NCI-H774 (cell line): Measurements from ENCODE around the gene AEBP1.
A peak's percentile ranks its signal among the peaks of the same experiment; 100 is the strongest.

Experiments used
- DNase-seq: peaks from one replicate; lab custom pipeline; 2025; lab: John Stamatoyannopoulos, UW

AEBP1 gene

GRCh38 chr7:44142028-44142427 lies 37.9 kb downstream of the AEBP1 start:
- DNase-seq: no peak

DNA sequence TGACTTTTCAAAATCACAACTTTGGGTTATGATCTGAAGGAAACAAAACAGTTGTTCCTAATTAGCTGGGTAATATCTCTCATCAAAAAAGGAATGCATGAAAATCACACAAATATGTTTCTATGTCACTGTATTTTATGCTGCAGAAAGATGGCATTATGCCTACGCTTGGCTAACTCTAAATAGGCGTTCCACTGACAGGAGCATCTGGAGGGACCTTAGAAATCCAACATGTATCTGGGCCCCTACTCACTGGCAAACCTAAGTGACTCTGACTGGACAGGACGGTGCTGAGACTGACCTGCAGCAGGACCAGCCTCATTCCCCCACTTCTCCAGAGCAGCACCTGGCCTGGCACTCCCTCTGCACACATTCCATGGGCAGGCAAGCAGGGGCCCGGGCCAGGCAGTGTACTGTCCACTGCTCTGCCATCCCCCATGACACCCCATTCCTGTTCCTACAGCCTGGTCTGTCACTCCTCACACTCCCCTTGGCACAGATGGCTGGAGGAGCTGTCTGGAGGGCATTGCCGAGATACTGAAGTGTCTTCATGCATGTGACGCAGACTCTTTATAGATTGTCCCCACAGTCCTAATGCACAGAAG lies 39.6 kb downstream of the AEBP1 start:
- no peak for DNase-seq

DNA sequence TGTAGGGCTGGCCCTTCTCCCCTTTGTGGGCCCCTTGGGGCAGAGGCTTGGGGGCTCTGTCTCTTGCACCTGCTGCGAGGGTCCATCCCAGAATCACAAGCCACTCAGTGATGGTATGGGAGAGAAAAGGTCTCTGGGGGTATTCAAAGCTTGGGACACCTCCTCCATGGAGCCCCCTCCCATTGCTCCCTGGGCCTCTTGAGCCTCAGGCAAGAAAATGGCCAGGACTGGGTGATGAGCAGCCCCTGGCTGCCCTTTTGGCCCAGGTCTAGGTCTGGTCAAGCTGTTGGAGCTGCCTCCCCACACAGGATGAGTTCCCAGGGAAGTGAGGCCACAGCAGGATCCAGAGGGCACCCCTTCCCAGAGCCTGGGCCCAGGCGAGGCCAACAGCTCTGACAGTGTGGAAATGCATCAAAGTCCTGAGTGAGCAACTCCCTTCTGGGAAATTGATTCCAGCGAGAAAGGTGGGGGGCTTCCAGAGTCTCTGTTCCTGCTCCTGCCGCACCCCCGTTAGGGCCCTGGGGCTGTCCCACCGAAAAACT lies 40.4 kb downstream of the AEBP1 start:
- DNase-seq: no peak

DNA sequence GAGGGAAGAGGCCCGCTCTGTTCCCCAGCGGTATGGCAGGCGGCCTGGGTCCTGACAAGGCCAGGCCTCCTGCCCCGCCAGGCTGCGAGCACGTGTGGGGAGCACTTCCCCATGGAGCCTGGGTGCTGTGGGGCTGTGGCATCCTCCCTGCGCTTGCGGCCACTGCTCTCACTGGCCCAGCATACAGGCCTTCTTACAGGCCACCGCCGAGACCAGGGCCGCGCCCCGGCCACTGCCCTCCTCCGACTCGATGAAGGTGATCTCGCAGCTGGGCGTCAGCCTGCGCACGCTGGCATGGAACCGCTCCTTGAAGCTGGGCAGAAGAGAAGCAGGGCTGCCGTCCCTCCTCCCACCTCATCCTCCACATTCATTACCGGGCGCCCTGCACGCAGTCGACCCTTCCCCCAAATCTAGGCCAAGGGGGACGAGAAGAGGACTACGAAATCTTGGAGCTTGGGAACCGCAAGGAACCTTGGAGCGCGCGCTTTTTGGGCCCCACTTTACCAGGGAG lies 40.9 kb downstream of the AEBP1 start:
- no peak for DNase-seq

GRCh38 chr7:44145479-44145968 lies 41.4 kb downstream of the AEBP1 start:
- no peak for DNase-seq

DNA sequence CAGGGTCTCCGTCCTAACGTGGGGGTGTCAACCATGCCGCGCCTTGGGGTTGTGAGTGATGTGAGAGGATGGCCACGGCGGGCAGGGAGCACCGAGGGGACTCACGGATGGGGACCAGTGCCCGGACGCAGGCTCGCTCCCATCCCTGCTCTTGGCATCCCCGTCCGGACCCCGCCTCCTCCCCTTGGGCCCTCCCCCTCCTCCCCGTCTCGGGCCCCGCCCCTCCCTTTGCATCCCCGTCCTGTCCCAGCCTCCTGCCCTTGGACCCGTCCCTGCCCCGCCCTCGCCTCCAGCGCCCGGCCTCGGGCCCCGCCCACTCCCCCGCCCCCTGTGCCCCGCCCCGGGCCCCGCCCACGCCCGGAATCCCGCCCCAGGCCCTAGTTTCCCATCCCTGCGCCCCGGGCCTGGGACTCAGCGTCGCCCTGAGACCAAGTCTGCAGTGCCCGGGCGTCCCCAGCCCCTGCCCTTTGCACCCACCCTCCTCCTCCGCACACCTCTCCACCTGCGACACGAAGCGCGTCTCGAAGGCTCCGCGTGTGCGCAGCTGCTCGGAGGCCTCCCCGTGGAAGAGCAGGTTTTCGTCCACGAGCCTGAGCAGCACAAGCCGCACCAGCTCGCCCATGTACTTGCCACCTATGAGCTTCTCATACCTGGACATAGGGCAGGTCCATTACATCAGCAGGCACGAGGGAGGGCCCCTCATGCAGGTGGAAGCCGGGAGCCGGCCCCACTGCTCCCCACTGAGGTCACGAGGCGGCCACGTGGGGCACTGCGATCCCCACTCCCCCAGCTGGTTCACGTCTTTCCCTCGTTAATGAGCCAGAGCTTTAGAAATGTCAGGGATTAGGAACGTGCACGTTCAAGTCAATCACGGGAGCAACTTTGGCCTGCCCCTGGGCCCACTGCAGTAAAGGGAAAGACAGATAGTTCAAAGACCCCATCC lies 42.1 kb downstream of the AEBP1 start:
- no peak for DNase-seq

- no peak for DNase-seq
These were observed 43.2 kb downstream of the AEBP1 start for GRCh38 chr7:44147026-44147991.

- DNase-seq: no peak
These were observed 44.0 kb downstream of the AEBP1 start for GRCh38 chr7:44148166-44148565.

GRCh38 chr7:44148961-44149536 lies 44.9 kb downstream of the AEBP1 start:
- DNase-seq: no peak

- DNase-seq: no peak
These were observed 45.7 kb downstream of the AEBP1 start for GRCh38 chr7:44149571-44150465.

GRCh38 chr7:44150466-44150832 lies 46.3 kb downstream of the AEBP1 start:
- no peak for DNase-seq

DNA sequence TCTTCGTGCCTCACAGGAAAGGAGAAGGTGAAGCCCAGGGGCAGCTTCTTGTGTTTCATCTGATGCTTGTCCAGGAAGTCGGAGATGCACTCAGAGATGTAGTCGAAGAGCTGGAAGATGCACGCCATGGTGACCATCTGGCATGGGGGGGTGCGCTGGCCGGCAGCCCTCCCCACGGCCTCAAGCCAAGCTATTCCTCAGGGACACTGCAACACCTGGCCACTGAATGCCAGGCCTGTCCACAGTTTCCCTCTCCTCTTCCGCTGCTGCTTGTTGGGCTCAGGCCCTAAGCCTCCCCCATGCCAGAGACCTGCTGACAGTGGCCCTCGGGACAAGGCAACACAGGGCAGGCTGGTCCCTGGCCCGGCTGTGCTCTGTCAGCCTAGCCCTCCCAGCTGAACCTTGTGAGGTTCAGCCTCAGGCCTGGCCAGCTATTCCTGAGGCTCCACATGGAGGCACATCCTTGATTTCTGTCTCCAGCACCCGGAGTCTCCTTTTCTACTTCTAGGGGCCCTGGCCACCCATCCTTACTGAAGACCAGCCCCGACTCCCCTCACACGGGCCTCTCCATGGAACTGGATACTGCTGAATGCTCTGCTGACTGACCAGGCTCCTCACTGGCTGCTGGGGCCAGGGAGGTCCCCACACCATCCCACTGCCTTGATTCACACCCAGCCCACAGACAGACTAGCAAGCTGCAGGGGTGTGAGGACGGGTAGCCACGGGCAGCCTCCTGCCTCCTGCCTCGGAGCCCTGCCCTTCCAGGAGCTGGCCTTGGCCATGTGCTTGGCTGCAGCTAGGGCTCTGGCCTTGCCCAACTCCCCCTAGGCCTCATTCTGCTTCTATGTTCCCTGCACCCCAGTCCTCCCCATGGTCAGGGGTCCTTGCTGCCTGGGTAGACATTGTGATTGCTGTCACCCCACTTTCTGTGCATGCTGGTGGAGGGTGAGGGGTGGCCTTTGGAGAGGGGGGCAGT lies 47.1 kb downstream of the AEBP1 start:
- DNase-seq: no peak

DNA sequence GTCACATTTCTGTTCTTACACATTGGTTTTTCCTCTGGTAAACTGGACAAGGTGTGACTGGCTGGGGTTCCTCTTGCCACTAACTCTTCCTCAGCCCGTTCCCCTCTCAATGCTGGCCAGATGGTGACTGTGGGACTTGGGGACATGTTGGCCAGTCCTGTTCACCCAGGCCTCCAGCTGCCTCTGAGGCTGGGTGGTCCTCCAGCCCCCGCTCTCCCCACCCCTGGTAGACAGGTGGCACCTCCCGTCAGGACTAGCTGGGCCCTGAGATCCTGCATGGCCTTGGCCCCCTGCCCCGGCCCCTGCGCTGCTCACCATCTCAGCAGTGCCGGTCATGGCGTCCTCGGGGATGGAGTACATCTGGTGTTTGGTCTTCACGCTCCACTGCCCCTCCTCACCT lies 47.8 kb downstream of the AEBP1 start:
- no peak for DNase-seq

DNA sequence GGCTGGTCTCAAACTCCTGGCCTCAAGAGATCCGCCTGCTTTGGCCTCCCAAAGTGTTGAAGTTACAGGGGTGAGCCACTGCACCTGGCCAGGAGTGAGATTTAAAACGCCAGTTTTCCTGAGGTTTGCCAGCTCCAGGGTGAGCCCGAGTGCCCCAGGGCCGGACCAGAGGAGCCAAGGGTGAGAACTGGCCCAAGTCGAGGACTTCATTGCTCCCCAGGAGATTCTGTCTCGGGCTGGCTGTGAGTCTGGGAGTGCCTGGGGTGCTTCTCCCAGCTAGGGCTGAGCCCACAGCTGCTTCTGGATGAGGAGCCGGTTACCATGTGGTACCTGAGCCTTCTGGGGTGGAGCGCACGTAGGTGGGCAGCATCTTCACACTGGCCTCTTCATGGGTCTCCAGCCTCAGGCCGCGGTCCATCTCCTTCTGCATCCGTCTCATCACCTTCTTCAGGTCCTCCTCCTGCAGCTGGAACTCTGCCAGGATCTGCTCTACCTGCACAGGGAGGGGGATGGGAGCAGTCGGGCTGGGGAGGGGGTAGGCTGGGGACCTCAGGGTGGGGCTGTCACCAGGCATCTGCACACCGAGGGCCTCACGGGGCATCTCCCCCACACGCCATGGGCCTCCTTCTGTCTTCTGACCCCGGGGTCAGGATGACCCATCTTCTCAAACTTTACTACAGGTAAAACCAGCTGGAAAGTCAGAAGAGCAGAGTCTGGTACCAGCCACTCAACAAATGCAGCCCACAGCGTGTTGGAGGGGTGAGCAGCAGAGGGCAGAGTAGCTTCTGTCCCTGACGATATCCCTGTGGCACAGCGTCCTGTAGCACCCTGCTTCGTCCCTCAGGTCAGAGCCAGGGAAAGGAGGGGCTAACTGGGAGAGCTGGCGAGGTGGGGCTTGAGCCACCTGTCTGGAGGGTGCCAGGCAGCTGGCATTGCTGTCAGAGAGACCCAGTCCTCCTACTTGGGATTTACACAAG lies 49.1 kb downstream of the AEBP1 start:
- DNase-seq: peak; percentile 49

DNA sequence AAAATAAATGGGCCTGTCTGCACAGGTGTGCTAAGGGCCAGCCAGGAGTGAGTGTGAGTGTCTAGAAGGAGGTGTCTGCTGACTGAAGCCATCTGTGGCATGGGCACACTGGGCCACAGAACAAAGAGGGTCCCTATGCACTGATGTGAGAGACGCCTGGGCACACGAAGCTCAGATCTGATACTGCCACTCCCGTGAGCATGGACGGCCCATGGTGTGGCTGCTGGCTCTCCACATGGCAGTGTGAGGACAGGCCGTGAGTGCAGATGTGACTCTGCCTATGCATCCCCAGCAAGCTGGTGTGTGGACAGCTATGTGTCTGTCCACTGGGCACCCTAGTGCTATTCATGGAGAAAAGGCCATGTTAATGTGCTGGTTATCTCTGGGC lies 49.8 kb downstream of the AEBP1 start:
- DNase-seq: no peak

GRCh38 chr7:44154703-44155102 lies 50.6 kb downstream of the AEBP1 start:
- DNase-seq: no peak

DNA sequence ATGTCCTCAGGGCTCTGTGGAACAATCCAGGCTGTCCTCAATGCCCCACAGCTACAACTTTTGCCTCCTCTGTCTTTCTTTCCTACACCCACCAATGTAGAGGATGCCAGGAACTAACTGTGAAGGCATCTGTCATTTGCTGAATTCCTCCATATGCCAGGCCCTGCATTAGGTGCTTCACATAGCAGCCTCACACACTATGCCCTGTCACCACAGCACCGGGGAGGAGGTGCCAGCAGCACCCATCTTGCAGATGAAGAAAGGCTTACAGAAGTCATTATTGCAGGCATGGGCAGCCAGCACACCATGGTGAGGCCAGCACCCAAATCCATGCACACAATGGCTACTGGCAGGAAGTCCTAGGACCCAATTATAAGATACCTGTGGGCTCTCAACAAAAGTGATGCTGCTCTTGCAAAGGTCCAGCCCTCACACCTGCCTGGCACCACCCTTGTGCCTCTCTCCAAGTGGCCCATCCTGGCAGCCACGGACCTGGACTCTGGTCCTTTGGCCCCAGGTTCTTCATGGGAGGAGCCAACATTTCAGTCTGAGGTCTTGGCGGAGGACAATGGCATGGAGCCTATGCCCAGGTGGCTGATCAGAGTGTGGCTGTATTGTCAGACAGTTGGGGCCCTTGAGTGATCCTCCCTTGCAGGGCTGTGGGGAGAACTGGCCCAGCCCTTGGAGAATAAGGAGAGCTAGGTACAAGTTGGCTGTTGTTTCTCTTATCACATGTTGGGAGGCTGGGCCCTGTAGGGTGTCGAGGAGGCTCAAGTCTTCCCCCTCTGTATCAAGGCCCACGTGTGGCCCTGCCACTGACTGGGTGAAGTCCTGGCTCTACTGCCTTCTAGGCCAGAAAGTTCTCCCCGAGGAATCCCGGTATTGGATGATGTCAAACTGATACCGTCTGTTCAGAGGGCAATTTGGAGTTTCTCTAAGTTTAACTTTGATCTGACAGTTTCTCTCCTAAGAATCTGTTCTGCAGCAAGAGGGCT lies 51.3 kb downstream of the AEBP1 start:
- DNase-seq: no peak
